GM13976 (cell line): ENCODE measurements around the gene GALNT1.

ENCODE experiments used
- DNase-seq: peaks from one replicate; pipeline ENCODE4 v3.0.0; 2012; ENCODE audit warnings: low spot score
- in situ Hi-C: fragments of 300-500 bp; cut with MboI; formaldehyde crosslinking; loops from one replicate; pipeline ENCODE4 v1.12.0; 2022; ENCODE audit warnings: low sequenced_read_pairs, mixed read lengths, inconsistent platforms; ENCODE audit not compliant: unreplicated experiment
- TF ChIP-seq, protein P1 (sequence below): IDR thresholded peaks from 2 replicates; pipeline ENCODE4 v1.5.1; 2012; ENCODE audit warnings: borderline replicate concordance, mild to moderate bottlenecking; ENCODE audit not compliant: insufficient read depth; ENCODE audit errors: extremely low read depth, missing control alignments, control extremely low read depth

Gene GALNT1

DNA sequence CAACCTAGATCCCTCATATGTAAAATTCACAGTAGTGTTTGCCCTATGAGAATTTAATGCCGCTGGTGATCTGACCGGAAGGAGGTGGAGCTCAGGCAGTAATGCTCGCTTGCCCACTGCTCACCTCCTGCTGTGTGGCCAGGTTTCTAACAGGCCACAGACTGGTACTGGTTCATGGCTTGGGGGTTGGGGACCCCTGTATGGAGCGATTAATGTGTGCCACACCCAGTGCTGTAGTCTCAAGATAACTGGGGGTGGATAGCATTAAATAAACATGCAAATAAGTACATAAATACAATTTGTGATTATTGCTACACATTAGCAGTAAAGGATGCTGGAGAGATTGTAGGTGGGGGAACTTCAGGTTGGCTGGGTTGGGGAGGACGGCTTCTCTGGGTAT is 3.2 kb downstream of the GALNT1 start:
- in situ Hi-C loops, result no loop called here
- DNase-seq, result no peak
- TF ChIP-seq, protein P1, sequence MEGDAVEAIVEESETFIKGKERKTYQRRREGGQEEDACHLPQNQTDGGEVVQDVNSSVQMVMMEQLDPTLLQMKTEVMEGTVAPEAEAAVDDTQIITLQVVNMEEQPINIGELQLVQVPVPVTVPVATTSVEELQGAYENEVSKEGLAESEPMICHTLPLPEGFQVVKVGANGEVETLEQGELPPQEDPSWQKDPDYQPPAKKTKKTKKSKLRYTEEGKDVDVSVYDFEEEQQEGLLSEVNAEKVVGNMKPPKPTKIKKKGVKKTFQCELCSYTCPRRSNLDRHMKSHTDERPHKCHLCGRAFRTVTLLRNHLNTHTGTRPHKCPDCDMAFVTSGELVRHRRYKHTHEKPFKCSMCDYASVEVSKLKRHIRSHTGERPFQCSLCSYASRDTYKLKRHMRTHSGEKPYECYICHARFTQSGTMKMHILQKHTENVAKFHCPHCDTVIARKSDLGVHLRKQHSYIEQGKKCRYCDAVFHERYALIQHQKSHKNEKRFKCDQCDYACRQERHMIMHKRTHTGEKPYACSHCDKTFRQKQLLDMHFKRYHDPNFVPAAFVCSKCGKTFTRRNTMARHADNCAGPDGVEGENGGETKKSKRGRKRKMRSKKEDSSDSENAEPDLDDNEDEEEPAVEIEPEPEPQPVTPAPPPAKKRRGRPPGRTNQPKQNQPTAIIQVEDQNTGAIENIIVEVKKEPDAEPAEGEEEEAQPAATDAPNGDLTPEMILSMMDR, result no peak

DNA sequence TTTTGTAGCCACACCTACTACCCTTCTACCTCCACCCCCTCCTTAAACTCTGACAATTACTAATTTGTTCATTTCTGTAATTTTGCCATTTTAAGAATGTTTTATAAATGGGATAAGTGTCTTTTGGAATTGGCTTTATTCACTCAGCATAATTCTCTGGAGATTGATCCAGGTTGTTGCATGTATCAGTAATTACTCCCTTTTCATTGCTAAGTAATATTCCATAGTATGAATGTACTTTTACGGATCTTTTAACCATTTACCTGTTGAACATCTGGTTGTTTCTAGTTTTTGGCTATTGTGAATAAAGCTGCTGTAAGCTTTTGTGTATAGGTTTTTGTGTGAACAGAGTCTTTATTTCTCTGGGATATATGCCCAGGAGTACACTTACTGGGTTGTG is 4.1 kb downstream of the GALNT1 start:
- TF ChIP-seq, protein P1, result no peak
- no peak for DNase-seq
- in situ Hi-C loops, result no loop called here

DNA sequence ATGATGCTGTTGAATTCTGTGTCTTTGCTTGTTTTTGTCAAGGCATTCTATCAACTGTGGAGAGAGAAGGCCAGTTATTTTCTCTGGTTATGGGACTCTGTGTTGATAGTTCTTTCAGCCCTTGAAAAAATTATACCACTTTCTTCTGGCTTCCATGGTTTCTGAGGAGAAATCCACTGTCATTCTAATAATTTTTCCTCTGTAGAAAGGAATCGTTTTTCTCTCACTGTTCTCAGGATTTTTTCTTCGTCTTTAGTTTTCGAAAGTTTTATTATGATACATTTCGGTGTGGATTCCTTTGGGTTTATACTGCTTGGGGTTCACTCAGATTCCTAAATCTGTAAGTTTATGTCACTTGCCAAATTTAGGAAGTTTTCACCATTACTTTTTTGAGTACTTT is 6.6 kb downstream of the GALNT1 start:
- TF ChIP-seq, protein P1, result no peak
- no peak for DNase-seq
- in situ Hi-C loops, result no loop called here

DNA sequence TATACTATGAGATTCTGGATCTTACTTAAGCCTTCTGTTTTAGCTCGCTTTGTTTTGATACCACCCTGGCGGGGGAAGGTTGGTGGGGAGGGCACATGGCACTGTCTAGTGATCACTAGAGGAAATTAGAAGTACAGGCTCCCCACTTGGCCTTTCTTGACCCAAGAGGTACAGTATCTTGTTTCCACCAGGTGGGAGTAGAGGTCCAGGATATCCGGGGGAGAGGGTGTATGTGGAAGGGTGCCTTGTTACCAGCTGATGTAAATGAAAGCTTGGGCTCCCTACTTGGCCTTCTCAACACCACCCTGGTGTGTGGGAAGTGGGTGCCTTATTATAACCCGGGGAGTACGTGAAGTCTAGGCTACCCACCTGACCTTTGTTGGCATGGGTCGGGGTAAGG is 7.5 kb downstream of the GALNT1 start:
- TF ChIP-seq, protein P1, result no peak
- no peak for DNase-seq
- in situ Hi-C loops, result no loop called here

DNA sequence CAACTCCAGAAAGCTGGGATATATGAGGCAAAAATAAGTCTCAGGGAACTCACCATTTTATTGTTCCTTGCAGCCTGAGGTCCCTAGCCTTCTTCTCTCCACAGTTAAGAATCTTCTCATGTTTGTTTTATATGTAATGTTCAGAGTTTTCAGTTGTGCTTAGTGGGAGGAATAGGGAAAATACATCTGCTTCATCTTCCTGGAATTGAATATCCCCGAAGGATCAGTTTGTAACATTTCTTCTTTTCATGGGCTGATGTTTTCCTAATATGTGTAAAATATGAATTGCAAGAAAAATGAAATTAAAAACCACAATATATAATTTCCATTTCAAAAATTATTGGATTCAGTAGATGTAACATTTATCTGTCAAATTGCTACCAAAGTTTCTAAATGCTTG is 8.0 kb downstream of the GALNT1 start:
- in situ Hi-C loops, result no loop called here
- TF ChIP-seq, protein P1, result no peak
- no peak for DNase-seq

DNA sequence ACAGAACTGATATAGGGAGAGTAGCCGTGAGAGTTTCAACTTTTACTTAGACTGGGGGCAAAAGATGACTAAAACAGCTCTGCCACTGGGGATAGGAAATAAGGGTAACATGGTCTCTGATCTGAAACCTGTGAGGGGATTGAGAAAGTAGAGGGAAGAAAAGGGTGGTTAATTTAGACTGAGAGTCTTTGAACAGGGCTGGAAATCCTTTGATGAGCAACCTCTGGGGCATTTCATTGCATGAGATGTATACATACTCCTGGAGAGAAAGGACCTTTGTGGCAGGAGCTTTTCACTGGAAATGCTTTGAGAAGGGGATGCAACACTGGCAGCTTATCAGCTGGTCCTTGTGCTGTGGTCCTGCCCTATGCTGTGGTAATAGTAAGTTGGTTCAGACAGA is 9.4 kb downstream of the GALNT1 start:
- TF ChIP-seq, protein P1, result no peak
- in situ Hi-C loops, result no loop called here
- no peak for DNase-seq

DNA sequence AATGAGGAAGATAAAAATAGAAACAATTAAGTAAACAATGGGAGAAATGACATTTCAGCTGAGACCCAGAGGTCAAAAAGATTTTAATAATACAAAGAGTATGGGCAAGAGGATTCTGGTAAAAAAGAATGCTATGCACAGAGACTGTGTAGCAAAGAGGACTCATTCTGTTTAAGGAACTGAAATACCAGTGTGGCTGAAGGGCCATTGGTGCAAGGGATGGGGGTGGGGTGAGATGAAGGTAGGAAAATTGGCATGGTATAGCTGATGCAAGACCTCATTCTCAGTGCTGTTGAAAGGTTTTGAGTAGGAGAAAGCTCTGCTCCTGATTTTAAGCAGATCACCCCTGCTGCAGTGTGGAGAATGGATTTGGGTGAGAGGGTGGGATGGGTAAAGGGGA is 10.8 kb downstream of the GALNT1 start:
- in situ Hi-C loops, result no loop called here
- TF ChIP-seq, protein P1, result no peak
- peak; percentile 47 for DNase-seq
